ENCODE data around the gene MRPS7.
A peak's percentile ranks its signal among the peaks of the same experiment; 100 is the strongest.
"Not testable (repeated sequence)": the region's sequence is repeated elsewhere in the genome, so short reads cannot be mapped to it uniquely, and the experiment has no call there.

MRPS7 gene

GRCh38 chr17:75244133-75244866, 17.4 kb upstream of the MRPS7 start:
- no peak for DNase-seq (ENCODE audit: low spot score)

- DNase-seq (ENCODE audit: low spot score), result no peak
Measured at GRCh38 chr17:75245011-75245410, 16.7 kb upstream of the MRPS7 start.

GRCh38 chr17:75246404-75246803, 15.3 kb upstream of the MRPS7 start:
- DNase-seq (ENCODE audit: low spot score), result no peak

DNA sequence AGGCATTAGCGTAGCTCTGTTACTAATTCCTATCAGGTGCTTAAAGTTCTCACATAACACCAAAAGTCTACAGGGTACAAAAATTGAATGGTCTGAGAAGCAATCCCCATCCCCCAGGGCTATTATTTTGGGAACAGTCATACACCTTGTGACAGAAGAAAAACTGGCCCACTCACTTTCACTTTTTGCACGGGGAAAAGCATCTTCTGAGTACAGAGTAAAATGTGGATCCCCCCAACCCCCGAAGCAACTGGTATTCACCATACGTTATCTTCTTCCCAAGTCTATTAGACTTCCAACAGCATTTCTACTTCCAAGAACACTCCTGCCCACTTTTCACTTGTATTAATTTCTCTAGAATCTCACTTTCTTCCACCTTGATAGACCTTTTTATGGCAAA, 12.1 kb upstream of the MRPS7 start:
- DNase-seq (ENCODE audit: low spot score), result no peak

DNA sequence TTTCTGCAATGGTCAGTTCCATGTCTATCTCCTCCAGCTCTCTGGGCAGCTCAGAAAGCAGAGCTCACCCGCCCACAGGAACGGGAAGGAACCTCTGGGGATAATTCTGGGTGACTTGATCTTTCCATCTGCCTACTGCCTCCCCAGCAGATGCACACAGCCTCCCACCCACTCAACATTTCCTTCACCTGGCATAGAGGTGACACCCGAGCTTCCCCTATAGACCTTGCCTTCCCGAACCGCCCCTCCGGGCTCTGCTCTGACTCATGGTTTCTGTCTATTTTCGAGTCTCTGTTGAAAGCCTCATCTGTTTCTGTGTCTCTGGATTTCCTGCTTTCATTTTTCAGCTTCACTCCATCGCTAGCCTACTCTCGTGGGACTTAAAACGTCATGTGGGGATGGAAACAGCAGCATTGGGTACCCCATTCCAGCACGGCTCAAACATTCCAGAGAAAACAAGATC, 11.6 kb upstream of the MRPS7 start:
- DNase-seq (ENCODE audit: low spot score), result no peak

DNA sequence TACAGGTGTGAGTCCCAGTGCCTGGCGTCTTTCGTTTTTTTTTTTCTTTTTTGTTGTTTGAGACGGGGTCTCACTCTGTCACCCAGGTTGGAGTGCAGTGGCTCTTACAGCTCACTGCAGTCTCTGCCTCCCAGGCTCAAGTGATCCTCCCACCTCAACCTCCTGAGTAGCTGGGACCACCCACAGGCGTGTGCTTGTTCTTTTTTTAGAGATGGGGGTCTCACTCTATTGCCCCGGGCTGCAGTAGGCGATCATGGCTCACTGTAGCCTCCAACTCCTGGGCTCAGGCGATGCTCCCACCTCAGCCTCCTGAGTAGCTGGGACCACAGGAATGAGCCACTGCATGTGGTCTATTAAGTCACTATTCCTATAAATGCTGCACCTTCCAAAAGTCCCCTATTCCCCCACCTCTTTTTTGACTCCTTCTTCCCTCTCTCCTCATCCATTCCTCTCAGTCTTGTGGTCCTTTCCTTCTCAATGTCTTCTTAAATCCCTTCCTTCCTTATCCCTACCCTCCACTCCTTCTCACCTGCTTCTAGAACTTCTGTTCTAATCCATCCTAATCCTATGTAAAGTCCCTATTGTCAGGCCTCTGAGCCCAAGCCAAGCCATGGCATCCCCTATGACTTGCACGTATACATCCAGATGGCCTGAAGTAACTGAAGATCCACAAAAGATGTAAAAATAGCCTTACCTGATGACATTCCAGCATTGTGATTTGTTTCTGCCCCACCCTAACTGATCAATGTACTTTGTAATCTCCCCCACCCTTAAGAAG, 9.5 kb upstream of the MRPS7 start:
- no peak for DNase-seq (ENCODE audit: low spot score)

DNA sequence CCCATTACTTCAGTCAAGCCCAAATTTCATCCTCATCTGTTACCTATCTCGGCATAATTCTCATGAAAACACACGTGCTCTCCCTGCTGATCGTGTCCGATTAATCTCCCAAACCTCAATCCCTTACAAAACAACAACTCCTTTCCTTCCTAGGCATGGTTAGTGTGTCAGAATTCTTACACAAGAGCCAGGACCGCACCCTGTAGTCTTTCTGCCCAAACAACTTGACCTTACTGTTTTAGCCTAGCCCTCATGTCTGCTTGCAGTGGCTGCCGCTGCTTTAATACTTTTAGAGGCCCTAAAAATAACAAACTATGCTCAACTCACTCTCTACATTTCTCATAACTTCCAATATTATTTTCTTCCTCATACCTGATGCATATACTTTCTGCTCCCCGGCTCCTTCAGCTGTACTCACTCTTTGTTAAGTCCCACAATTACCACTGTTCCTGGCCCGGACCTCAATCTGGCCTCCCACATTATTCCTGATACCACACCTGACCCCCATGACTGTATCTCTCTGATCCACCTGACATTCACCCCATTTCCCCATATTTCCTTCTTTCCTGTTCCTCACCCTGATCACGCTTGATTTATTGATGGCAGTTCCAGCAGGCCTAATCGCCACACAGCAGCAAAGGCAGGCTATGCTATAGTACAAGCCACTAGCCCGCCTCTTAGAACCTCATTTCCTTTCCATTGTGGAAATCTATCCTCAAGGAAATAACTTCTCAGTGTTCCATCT, 5.6 kb upstream of the MRPS7 start:
- not testable (repeated sequence) for DNase-seq (ENCODE audit: low spot score)

DNA sequence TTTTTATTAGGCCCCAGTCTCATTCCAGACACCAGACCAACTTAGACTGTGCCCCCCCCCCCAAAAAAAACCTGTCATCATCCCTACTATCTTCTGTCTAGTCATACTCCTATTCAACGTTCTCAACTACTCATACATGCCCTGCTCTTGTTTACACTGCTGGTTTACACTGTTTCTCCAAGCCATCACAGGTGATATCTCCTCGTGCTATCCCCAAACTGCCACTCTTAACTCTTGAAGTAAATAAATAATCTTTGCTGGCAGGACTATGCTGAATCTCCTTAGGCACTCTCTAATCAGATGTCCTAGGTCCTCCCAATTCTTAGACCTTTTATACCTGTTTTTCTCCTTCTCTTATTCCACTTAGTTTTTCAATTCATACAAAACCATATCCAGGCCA, 4.5 kb upstream of the MRPS7 start:
- DNase-seq (ENCODE audit: low spot score), result not testable (repeated sequence)

DNA sequence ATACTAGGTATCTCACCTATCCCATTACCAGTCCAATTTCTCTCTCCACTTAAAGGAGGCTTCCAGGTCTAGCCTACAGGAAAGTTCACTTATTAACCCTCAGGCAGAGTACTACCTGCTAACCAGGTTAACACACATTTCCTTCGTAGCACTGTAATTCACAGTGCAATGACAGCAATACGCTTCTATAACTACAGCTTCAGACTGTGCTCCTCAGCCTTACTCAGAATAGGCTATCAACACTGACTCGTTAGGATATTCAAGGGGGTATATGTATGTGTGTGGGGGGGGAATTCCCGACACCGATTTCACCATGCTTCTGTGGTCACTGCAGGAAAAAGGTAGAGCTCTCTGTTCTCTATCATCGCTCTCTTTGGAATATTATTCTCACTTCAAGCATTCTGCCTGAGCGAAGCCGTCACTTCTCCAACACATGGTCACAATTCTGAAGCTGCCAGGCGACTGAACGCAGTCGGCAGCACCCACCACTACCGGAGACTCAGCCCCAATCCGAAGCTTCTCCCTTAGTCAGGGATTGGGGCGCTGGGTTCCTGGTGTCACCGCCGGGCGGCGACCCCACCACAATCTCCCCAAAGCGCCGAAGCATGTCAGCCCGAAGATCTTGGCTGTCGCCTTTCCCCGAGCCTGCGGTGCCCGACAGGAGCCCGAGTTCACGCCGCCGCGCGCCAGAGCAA, 891 bp upstream of the MRPS7 start:
- peak; percentile 40 for DNase-seq (ENCODE audit: low spot score)

- DNase-seq (ENCODE audit: low spot score), result no peak
Measured at GRCh38 chr17:75262112-75262606, 480 bp downstream of the MRPS7 start.

- peak; percentile 52 for DNase-seq (ENCODE audit: low spot score)
Measured at GRCh38 chr17:75263055-75263454, 1.4 kb downstream of the MRPS7 start.

DNA sequence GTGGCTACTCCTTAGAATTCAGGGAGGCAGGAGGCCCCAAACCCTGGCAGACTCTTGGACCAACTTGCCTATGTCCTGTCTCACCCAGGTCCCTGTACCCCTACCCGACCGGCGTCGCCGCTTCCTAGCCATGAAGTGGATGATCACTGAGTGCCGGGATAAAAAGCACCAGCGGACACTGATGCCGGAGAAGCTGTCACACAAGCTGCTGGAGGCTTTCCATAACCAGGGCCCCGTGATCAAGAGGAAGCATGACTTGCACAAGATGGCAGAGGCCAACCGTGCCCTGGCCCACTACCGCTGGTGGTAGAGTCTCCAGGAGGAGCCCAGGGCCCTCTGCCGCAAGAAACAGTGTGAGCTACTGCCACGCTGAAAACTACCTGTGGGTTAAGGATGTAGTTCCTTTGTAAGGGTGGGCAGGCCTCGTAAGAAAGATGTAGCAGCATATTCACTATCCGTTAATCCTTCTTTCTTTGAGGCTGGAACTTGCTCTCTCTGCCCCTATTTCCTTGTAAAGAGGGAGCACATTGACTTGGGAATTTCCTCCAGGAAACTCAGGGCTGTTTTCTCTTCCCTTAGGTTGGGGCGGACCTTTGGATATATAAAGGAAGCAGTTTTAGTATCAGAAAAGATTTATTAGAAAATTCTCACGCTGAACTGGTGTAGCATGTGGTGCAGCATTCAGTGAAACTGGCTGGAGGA, 4.1 kb downstream of the MRPS7 start:
- DNase-seq (ENCODE audit: low spot score), result no peak

DNA sequence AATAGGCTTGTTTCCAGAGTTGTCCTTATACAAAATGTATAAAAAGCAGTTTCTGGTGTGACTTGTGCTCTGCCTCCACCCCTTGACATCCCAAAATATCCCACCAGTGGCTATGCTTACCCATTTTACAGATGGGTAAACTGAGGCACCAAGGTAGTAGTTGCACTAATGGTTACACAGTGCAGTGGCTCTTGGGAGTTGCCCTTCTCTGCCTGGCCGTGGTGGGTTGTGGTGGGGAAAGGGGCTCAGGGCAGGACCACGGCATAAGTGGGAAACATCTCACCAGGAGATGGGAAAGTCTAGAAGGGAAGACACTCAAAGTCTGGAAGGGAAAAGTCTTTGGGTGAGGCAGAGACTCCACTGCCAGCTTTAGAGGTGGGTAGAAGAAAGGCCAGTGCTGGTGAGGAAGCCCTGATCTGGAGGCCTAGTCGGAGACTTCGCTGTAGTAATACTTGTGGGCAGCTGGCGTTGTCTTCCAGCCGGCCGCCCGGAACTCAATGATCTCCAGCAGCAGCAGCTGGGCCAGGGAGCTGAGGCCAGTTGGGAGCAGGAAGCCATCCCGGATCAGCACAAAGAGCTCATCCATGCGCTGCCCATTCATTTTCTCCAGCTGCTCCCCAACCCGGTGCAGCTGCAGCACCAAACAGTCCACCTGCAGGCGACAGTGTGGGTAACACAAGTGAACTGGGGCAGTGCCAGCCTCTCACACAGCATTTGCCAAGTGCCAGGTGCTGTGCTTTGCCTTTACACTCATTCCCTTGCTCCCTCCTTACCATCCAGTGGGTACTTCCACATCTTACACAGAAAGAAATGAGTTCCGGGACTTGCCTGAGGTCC, 4.9 kb downstream of the MRPS7 start:
- no peak for DNase-seq (ENCODE audit: low spot score)

DNA sequence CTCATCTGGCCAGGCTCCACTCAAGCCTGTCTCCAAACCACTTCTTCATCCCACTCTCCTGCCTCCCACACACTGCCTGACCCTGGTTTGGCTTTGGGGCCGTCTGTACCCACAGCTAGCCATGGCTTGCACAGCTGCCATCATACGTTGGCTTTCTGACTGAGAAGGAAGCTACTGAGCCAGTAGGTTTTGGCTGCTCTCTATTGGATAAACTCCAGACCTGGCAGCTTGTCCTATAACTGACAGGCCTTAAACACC, 5.4 kb downstream of the MRPS7 start:
- no peak for DNase-seq (ENCODE audit: low spot score)

DNA sequence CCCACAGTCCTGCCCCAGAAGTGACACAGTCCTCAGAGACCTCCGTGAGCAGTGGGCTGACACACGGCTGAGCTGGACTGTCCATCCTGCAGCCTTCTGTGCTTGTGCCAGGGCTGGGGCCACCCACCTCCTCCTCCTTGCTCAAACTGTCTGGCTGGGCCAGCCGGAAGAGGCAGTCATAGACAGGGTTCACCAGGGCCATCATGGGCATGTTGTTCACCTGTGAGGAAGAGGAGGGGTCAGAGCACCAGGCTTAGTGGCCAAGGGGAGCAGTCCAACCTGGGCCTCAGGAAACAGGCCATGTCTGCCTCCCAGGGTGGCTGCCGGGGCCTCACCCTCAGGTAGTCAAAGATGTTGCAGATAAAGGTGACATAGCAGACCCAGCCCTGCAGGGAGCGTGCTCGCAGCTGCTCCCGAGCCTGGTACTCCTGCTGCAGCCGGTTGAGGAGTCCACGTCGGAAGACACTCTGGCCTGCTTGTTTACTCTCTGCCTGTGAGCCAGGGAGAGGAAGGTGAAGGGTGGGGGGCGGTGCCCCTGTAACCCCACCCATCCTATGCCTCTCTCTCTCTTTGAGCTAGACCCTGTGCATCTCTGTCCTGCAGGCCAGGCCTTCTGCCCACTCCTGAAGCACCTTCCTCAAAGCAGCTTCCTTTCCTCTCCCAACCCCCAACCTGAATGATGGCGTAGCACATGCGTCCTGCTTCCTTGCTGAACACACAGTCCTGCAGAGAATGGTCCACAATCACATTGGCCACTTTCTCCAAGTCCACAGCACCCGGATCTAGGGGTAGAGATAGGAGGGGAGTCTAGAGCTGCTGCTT, 5.9 kb downstream of the MRPS7 start:
- DNase-seq (ENCODE audit: low spot score), result no peak

DNA sequence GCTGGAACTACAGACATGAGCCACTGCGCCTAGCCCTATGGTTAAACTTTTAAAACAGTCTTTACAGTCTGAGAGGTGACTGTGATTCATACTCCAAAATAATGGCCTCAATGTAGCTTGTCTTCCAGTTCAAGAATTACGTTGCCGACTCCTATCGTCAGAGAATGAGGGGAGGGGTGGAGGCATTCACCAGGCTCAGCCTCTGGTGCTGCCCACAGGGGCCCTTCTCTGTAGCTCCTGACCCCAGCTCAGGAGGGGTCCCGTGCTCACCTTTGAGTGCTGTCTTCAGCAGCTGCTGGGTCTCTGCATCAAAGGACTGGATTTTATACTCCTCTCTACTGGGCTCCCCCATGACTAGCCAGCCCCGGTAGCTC, 8.2 kb downstream of the MRPS7 start:
- DNase-seq (ENCODE audit: low spot score), result peak; percentile 49

DNA sequence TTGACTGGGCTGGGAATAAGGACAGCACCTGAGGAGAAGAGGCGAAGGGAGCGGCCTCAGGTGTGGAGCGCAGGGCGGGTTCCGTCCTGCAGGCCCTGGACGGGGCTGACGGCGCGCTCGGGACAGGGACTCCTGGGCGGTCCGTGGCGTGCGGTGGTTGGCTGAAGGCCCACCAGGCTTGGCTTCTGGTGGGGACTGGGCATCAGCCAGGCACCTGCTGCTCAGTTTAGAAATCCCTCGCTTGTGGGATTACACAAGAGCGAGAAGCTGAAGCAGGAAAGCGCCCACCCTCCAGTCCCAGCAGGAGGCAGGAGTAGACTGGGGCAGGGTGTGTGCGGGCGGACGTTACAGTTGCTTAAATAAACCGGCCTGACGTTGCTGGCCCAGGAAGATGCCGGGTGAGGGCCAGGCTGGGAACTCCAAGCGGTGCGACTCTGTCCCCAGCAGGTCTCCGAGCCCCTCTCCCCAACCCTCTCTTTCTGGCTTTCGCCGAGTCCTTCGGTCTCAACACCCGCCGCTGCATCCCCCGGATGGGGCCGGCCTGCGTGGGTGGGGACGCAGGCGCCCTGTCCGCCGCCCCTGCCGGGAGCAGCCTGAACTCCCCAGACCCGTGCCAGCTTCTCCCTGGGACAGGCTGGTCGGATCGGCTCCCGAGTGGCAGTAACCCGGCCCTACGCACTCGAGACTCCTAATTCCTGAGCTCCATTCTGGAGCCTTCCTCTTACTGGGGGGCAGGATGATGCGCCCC, 8.7 kb downstream of the MRPS7 start:
- DNase-seq (ENCODE audit: low spot score), result peak; percentile 88

DNA sequence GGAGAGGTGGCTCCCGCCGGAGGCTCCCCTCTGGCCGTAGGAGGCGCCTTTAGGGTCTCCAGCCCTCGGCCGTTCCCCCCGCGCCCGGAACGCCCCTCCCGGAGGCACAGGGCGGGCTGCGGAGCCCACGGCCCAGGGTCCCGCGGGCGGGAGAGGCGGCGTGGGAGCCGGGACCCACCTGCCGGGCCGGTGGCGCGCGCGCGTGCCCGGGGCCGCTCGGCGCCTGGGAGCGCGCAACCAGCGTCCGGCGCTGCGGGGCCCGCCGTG, 9.2 kb downstream of the MRPS7 start, which contains the start of gene MIF4GD:
TSS of gene MIF4GD (minus strand) at position 266 of the 267 bp plus-strand sequence. CDS start 1,036 bp downstream, outside the sequence.
- DNase-seq (ENCODE audit: low spot score), result no peak

DNA sequence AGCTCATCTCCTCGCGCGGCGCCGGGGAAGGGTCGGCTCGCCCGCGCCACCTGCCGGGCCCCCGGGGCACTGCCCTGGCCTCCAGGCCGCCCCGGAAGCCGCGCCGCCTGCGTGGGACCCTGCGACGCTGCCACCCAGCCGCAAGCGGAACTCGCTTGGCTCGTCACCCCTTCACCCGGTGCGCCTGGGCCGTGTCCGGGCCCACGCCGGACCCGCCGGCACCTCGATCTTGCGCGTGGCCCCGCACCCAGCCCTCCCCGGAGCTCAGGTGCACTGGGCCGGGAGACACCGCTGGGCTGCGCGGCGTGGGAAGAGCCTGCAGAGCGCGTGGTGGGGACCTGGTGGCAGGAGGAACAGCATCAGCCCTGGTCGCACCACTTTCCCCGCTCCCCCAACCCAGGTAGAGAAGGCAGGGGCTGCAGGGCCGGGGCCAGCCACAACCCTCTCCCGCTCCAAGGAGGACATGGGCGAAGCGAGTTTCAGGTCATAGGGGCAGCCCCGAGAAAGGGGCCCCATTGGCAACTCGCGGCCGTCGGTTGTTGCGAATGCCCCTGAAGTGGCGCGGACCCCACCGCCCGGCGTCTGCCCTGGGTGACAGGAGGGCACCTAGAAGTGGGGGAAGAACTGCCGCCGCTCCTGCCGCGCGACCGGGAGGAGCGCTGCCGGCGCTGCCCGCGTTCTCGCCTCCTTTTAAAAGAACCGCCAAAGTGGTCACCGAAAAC, 9.7 kb downstream of the MRPS7 start:
- peak; percentile 85 for DNase-seq (ENCODE audit: low spot score)
